HL-60 (cell line): ENCODE measurements around the gene DHRS7B.

Experiments used
- GABPA ChIP-seq: IDR thresholded peaks from 2 replicates; pipeline ENCODE4 v1.6.1; 2012; ENCODE audit warnings: low read depth
- POLR2AphosphoS5 ChIP-seq: IDR thresholded peaks from 2 replicates; pipeline ENCODE4 v1.6.1; 2012; ENCODE audit warnings: low read depth
- TF ChIP-seq, protein P1 (sequence below): IDR thresholded peaks from one replicate; pipeline ENCODE4 v1.5.1; 2011; ENCODE audit warnings: low read length, control low read depth, inconsistent platforms; ENCODE audit not compliant: insufficient read depth
- TF ChIP-seq, protein P2 (sequence below): IDR thresholded peaks from 2 replicates; pipeline ENCODE4 v1.6.1; 2012; ENCODE audit warnings: low read depth; ENCODE audit not compliant: insufficient replicate concordance

DNA sequence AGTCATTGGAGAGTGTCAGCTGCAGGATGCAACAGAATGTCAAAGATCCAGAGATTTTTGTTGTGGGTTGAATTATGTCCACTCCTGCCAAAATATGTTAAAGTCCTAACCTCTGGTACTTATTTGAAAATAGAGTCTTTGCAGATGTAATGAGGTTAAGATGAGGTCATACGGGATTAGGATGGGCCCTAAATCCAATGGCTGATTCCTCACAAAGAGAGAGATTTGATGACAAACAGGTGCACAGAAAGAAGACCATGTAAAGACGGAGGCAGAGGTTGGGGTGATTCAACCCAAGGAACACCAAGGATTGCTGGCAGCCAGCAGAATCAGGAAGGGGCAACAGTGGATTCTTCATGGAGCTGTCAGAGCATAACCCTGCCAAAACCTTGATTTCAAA is 49.5 kb upstream of the DHRS7B start:
- TF ChIP-seq, protein P1, sequence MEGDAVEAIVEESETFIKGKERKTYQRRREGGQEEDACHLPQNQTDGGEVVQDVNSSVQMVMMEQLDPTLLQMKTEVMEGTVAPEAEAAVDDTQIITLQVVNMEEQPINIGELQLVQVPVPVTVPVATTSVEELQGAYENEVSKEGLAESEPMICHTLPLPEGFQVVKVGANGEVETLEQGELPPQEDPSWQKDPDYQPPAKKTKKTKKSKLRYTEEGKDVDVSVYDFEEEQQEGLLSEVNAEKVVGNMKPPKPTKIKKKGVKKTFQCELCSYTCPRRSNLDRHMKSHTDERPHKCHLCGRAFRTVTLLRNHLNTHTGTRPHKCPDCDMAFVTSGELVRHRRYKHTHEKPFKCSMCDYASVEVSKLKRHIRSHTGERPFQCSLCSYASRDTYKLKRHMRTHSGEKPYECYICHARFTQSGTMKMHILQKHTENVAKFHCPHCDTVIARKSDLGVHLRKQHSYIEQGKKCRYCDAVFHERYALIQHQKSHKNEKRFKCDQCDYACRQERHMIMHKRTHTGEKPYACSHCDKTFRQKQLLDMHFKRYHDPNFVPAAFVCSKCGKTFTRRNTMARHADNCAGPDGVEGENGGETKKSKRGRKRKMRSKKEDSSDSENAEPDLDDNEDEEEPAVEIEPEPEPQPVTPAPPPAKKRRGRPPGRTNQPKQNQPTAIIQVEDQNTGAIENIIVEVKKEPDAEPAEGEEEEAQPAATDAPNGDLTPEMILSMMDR: no peak
- TF ChIP-seq GABPA (no peak), POLR2AphosphoS5 (no peak)
- TF ChIP-seq, protein P2, sequence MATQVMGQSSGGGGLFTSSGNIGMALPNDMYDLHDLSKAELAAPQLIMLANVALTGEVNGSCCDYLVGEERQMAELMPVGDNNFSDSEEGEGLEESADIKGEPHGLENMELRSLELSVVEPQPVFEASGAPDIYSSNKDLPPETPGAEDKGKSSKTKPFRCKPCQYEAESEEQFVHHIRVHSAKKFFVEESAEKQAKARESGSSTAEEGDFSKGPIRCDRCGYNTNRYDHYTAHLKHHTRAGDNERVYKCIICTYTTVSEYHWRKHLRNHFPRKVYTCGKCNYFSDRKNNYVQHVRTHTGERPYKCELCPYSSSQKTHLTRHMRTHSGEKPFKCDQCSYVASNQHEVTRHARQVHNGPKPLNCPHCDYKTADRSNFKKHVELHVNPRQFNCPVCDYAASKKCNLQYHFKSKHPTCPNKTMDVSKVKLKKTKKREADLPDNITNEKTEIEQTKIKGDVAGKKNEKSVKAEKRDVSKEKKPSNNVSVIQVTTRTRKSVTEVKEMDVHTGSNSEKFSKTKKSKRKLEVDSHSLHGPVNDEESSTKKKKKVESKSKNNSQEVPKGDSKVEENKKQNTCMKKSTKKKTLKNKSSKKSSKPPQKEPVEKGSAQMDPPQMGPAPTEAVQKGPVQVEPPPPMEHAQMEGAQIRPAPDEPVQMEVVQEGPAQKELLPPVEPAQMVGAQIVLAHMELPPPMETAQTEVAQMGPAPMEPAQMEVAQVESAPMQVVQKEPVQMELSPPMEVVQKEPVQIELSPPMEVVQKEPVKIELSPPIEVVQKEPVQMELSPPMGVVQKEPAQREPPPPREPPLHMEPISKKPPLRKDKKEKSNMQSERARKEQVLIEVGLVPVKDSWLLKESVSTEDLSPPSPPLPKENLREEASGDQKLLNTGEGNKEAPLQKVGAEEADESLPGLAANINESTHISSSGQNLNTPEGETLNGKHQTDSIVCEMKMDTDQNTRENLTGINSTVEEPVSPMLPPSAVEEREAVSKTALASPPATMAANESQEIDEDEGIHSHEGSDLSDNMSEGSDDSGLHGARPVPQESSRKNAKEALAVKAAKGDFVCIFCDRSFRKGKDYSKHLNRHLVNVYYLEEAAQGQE: no peak
